Mucosa of descending colon (tissue), 3 donors: ENCODE measurements around the gene CADM2. TPM values are rescaled to one million over a fixed set of nuclear protein-coding genes. Genes with fewer than 3 reads are reported as not detected.
"Not testable (repeated sequence)": the region's sequence is repeated elsewhere in the genome, so short reads cannot be mapped to it uniquely, and the experiment has no call there.

ENCODE experiments used
- ATAC-seq: fragments of 200-7000 bp; cut with Tn5 transposase; one replicate; pipeline ENCODE4 v1.9.1; 2020; ENCODE audit warnings: mild to moderate bottlenecking, moderate library complexity
- DNase-seq, 3 donors: peaks; one replicate each; pipeline ENCODE4 v3.0.0-alpha.2; 2020
- H3K36me3 ChIP-seq: fragments of 200-600 bp; one replicate; pipeline ENCODE4 v1.8.0; 2021; ENCODE audit warnings: low read depth, mild to moderate bottlenecking
- H3K4me1 ChIP-seq: fragments of 200-600 bp; one replicate; pipeline ENCODE4 v1.8.0; 2021; ENCODE audit warnings: low read depth, mild to moderate bottlenecking
- H3K4me3 ChIP-seq: fragments of 200-600 bp; one replicate; pipeline ENCODE4 v1.8.0; 2021; ENCODE audit warnings: mild to moderate bottlenecking
- H3K9me3 ChIP-seq: fragments of 200-600 bp; one replicate; pipeline ENCODE4 v1.8.0; 2021; ENCODE audit warnings: mild to moderate bottlenecking
- CTCF ChIP-seq: fragments of 200-600 bp; IDR thresholded peaks from one replicate; pipeline ENCODE4 v1.8.0; 2022; ENCODE audit warnings: antibody characterized with exemption, mild to moderate bottlenecking
- intact Hi-C, 2 donors: fragments of 100-400 bp; cut with DNase I in 1 of 2; cut with micrococcal nuclease in 1 of 2; formaldehyde crosslinking; loops; one replicate each; pipeline versions ENCODE4 v1.11.0 to v1.11.1; 2022; cut with DNase I, micrococcal nuclease
- total RNA-seq, 3 donors: library from RNA; stranded (reverse); fragmentation: NEBNext Ultra II Directional in 2 of 3; extraction: Animal tissue kit (Norgen Biotek cat#: 25700) in 2 of 3; gene quantifications; one replicate each; pipeline versions ENCODE4 v1.2.1 to v1.2.4, GENCODE V29; 2021 to 2023
- donor health status: DM: no; HTN: no; CAD: no; lungs with moderate emphysema.
- donor health status: DM: no; HTN: no; CAD: no.
- donor health status: DM: no; HTN: yes; CAD: no.

CADM2 gene
- total RNA-seq, 3 donors from 2014 or later = 0.67 to 12.8 (median 1.2) TPM

DNA sequence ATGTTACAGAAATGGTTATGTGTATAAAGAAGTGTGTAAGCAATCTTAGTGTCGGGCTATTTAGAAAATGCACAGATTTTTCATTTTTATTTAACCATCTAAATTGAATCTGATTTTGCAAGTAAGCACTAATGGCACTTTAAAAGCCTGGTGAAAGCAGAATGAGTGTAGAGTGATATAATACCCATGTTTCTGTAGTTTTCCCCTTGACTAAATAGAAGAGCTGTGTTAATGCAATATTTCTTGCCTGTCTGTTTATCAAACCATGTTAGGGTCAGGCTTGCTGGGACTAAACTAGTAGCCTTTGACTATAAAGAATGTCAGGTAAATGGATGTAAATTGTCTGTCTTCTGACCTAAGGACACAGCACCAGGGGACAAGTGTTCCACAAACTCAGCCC, 714.0 kb downstream of the CADM2 start:
- DNase-seq (no peak), ATAC-seq (no peak)
- no peak for TF ChIP-seq CTCF

DNA sequence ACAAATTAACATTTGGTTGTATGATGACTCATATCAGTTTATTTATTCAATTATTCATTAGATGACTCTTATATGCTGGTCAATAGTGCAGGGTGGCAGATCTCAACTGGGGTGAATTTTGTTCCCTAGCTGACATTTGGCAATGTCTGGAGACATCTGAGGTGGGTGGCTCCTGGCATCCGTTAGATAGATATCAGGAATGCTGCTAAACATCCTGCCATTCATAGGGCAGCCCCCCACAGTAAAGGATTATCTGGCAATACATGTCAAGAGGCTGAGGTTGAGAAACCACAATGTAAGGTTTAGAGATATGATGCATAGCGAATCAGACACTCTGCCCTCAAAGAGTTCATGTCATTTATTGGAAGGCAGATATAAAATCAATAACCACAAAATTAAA, 719.9 kb downstream of the CADM2 start:
- intact Hi-C loops = no loop called here
- no peak for TF ChIP-seq CTCF
- Histone ChIP-seq H3K4me1 (no peaks in the 10 kb centered on the region), H3K36me3 (no peaks in the 10 kb centered on the region), H3K9me3 (no peaks in the 10 kb centered on the region), H3K4me3 (no peak overlapping the region)
- DNase-seq (no peak), ATAC-seq (no peak)

More for the DNA sequence above, 714.0 kb downstream of the CADM2 start:
- Histone ChIP-seq H3K36me3 (no peaks in the 10 kb centered on the region), H3K9me3 (no peaks in the 10 kb centered on the region), H3K4me1 (no peaks in the 10 kb centered on the region), H3K4me3 (no peak overlapping the region)
- intact Hi-C loops = no loop called here

DNA sequence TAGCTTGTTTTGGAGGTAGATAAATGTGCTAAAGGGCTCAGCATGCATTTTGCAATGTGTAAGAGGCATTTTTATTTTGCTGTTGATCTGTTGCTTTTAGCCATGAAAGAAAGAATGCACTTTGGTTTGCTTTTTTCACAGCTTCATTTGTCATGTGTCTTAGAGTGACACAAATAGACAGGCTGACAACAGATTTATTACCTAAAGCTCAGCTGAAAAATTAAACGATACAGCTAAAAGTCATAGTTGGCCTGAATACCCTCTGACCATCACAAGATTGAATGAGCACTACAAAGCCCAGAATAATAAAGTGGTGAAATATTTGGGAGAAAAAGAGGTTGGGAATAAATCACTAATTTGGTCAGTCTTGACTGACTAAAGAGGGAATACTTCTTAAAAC, 723.1 kb downstream of the CADM2 start:
- ATAC-seq (no peak), DNase-seq (no peak)
- Histone ChIP-seq H3K9me3 (no peaks in the 10 kb centered on the region), H3K4me3 (no peak overlapping the region), H3K36me3 (no peaks in the 10 kb centered on the region), H3K4me1 (no peaks in the 10 kb centered on the region)
- intact Hi-C loops = no loop called here
- no peak for TF ChIP-seq CTCF

- Histone ChIP-seq H3K4me1 (no peaks in the 10 kb centered on the region), H3K36me3 (no peaks in the 10 kb centered on the region), H3K9me3 (no peaks in the 10 kb centered on the region), H3K4me3 (no peak overlapping the region)
- DNase-seq = no peak
- no peak for ATAC-seq
- no peak for TF ChIP-seq CTCF
- intact Hi-C loops = no loop called here
Measured at GRCh38 chr3:85691196-85691595, 732.4 kb downstream of the CADM2 start.

- H3K4me1 ChIP-seq = no peaks in the 10 kb centered on the region
- H3K4me3 ChIP-seq = no peak overlapping the region
- DNase-seq (no peak), ATAC-seq (no peak)
- no peaks in the 10 kb centered on the region for H3K36me3 ChIP-seq
- no peak for TF ChIP-seq CTCF
- no peaks in the 10 kb centered on the region for H3K9me3 ChIP-seq
- intact Hi-C loops = no loop called here
Measured at GRCh38 chr3:85697156-85697555, 738.4 kb downstream of the CADM2 start.

DNA sequence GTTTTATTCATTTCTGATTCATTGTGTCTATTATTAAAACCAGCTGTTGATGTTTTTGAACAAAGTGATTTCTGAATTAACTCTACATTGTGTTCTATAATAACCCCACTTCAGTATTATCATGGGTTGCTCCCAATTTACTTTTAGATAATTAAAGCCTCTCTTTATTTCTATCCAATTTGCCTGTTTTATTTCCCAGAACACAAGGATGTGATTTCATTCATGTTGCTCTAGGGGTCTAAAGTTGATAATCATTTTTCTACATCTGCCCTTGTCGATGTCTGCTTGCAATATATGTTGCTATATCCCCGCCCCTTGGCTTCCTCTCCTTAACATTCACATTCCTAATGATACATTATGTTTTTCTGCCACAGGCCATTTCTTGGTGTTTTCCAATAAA, 747.3 kb downstream of the CADM2 start:
- intact Hi-C loops = no loop called here
- no peak for TF ChIP-seq CTCF
- no peaks in the 10 kb centered on the region for H3K4me1 ChIP-seq
- no peak overlapping the region for H3K4me3 ChIP-seq
- H3K9me3 ChIP-seq = no peaks in the 10 kb centered on the region
- ATAC-seq = no peak
- no peak for DNase-seq
- no peaks in the 10 kb centered on the region for H3K36me3 ChIP-seq

GRCh38 chr3:85708325-85708724, 749.5 kb downstream of the CADM2 start:
- DNase-seq, intact Hi-C loops, ATAC-seq, H3K4me1 ChIP-seq, H3K4me3 ChIP-seq, H3K9me3 ChIP-seq, H3K36me3 ChIP-seq: not testable (repeated sequence)
